GM18520 (cell line): ENCODE results near the gene PNMA3.
"Not testable (repeated sequence)": the region's sequence is repeated elsewhere in the genome, so short reads cannot be mapped to it uniquely, and the experiment has no call there.

Experiments used
- ATAC-seq: cut with Tn5 transposase; IDR thresholded peaks from one replicate; pipeline ENCODE4 v1.9.1; 2021; ENCODE audit not compliant: unreplicated experiment

Gene PNMA3, protein sequence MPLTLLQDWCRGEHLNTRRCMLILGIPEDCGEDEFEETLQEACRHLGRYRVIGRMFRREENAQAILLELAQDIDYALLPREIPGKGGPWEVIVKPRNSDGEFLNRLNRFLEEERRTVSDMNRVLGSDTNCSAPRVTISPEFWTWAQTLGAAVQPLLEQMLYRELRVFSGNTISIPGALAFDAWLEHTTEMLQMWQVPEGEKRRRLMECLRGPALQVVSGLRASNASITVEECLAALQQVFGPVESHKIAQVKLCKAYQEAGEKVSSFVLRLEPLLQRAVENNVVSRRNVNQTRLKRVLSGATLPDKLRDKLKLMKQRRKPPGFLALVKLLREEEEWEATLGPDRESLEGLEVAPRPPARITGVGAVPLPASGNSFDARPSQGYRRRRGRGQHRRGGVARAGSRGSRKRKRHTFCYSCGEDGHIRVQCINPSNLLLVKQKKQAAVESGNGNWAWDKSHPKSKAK

DNA sequence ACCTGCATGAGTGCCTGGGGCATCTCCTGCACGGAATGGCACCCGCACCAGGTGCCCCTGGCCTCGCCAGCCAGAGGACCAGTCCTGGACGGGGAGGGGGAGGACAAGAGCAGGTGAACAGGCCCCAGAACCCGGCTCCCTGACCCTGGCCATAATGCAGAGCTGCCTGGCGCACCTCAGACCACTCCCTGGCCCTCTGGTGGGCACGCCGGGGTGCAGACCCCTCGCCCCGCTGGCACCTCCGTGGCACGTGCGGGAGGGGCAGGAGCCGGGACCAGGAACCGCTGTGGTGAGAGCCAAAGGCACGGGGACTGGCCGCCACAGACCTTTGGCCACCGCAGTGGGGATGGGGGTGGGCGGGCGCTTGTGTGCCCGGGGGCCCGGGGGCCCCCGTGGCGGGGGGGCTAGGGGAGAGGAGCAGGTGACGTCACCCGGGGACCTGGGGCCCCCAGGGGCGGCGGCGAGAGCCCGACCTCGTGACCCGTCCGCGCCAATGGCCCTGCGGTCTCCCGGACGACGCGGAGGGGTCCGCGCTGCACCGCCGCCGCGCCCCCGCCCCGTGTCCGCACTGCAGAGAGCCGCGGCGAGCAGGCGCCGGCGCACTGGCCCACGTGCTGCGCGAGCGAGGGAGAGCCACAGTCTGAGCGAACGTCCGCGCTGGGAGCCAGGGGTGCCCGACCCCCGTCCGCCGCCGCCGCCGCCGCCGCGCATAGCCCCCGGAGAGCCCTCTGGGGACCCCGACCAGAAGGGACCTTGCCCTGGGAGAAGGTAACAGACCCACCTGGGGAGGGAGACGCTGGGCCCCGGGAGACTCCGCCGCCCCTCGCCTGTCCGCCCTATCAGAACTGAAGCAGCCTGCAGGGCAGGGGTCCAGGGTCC is at the start of gene PNMA3:
TSS of gene PNMA3 (plus strand) at position 600 of the 879 bp plus-strand sequence. CDS start 586 bp downstream, outside the sequence.
- no peak for ATAC-seq

DNA sequence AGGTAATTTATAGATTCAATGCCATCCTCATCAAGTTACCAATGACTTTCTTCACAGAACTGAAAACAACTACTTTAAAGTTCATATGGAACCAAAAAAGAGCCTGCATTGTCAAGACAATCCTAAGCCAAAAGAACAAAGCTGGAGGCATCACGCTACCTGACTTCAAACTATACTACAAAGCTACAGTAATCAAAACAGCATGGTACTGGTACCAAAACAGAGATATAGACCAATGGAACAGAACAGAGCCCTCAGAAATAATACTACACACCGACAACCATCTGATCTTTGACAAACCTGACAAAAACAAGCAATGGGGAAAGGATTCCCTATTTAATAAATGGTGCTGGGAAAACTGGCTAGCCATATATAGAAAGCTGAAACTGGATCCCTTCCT is 39.1 kb upstream of the PNMA3 start:
- ATAC-seq = not testable (repeated sequence)

DNA sequence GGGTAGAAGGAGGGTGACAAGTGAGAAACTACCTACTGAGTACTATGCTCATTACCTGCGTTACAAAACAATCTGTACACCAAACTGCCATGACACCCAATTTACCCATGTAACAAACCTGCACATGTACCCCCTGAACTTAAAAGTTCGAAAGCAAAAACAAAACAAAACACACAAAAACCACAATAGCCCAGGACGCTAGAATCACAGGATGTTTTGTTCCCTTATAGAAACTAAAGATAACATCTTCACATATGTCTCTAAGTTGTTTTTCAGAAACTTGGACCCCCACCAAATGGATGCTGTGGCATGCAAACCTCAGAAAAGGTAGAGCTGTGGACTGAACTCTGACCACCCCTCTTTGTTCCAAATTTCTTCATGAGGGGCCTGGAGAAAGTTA is 37.1 kb upstream of the PNMA3 start:
- ATAC-seq = no peak

DNA sequence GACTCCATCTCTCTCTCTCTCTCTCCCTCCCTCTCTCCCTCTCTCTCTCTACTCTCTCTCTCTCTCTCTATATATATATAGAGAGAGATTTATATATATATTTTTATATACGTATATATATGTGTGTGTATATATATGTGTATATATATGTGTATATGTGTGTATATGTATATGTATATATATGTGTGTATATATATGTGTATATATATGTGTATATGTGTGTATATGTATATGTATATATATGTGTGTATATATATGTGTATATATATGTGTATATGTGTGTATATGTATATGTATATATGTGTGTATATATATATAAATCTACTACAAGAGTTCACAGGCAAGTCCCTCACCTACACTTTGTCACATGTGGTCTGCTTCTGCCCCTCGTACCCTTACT is 29.8 kb upstream of the PNMA3 start:
- not testable (repeated sequence) for ATAC-seq

DNA sequence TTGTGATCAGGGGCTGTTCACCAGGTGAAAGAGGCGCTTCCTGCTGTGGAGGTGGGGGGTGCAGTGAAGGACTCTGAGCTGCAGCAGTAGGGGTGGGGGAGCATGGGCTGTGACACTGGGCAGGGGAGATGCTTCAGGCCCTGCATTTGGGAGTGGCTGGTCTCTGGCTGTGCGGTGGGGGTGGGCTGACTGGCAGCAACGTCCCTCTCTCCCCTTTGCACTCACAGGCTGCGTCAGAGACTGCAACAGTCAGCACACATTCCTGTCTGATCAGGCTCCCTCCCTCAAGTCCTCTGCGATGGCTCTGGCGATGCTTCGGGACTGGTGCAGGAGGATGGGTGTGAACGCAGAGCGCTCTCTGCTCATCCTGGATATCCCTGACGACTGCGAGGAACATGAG is 27.8 kb upstream of the PNMA3 start:
- not testable (repeated sequence) for ATAC-seq

DNA sequence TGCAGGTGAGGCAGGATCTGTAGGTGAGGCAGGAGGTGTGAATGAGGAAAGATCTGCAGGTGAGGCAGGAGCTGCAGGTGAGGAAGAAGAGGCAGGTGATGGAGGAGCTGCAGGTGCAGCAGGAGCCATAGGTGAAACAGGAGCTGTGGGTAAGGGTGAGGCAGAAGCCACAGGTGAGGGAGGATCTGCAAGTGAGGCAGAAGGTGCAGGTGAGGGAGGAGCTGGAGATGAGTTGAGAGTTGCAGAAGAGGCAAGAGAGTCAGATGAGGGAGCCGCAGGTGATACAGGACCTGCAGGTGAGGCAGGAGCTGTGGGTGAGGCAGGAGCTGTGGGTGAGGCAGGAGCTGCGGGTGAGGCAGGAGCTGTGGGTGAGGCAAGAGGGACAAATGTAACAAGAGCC is 27.1 kb upstream of the PNMA3 start:
- ATAC-seq = no peak

DNA sequence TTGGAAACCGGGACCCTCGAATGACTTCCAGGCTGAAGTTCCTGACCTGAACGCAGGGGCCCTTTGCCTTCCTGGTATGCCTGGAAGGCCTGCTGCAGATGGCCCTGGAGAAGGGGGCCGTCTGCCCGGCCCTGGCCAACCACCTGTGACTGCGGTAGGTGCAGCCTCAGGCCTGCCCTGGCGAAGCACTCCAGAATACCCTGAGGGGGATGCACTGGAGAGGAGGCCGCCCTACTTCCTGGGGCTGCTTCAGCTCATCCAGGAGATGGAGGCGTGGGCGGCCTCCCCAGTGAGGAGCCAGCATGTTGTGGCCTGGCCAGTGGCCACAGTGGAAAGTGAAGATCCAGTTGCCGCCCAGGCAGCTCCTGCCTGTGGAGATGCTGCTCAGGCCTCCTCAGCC is 26.4 kb upstream of the PNMA3 start:
- no peak for ATAC-seq

DNA sequence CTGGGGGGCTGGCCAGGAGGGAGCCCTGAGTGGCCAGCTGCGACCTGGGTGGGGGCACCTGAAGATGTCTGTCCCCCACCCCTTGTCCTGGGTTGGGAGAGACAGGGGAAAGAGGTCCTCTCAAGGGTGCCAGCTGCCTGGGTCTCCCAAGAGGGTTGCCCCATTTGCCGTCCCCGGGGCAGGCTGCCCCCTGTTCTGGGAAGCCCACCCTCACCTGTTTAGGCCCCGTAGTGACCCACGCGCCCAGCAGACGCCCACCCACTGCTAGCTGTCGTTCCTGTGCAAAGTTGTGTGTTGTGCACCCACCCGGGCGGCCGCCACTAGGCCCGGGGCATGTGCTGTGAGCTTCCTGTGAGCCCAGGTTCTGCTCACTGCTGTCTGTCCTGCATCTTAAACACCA is 25.5 kb upstream of the PNMA3 start:
- ATAC-seq = no peak

DNA sequence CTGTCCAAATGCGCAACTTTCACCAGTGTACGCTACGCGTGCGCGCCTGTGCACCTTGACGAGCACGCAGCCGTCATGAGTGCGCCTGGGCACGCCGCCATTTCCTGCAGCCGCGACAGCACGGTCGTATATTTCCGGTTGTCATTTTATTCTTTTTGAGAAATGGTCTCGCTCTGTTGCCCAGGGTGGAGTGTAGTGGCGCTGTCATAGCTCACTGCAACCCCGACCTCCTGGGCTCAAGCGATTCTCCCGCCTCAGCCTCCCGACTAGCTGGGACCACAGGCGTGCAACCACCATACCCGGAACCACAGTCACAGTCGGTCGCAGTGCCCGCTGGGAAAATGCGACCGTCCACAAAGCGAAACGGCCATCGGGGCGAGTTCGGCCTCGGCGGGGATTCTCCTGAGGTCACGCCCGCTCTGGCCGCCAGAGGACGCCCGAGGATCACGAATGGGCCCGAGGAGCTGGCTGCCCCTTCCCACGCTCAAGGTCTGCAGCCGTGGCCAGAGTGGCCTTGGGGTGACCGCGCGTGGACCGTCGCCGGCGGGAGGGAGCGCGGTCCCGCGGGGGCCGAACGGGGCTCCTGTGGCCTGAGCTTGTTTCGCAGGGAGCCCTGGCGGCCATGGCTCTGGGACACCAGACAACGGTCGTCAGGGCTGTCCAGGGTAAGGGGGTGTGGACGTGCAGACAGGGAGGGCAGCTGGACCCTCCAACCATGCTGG is 23.7 kb upstream of the PNMA3 start:
- peak; percentile 75 for ATAC-seq

DNA sequence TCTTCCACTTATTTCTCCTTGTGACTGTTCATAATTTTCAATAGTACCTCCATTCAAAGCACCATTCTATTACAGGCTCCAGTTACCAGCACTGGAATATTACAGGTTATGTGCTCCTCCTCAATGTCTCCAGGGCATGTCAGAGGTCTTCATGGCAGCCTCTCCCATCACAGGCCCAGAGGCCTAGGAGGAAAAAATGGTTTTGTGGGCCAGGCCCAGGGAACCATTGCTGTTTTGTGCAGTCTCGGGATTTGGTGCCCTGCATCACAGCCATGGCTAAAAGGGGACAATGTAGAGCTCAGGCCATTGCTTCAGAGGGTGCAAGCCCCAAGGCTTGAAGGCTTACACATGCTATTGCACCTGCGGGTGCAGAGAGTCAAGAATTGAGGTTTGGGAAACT is 7.2 kb upstream of the PNMA3 start:
- ATAC-seq = no peak

DNA sequence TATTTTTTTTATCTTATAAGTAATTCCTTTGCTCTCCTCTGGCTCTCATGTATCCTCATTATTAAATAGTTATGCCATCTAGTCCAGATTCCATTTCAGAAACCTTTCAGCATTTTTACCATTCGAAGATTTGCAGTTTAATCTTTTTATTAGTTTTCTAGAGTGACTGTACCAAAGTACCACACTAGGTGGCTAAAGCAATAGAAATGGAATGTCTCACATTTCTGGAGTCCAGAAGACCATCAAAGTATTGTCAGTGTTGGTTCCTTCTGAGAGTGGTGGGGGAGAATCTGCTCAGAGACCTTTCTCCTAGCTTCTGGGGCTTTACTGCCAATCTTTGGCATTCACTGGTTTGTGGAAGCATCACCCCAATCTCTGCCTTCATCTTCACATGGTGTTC is 3.7 kb upstream of the PNMA3 start:
- ATAC-seq = no peak

DNA sequence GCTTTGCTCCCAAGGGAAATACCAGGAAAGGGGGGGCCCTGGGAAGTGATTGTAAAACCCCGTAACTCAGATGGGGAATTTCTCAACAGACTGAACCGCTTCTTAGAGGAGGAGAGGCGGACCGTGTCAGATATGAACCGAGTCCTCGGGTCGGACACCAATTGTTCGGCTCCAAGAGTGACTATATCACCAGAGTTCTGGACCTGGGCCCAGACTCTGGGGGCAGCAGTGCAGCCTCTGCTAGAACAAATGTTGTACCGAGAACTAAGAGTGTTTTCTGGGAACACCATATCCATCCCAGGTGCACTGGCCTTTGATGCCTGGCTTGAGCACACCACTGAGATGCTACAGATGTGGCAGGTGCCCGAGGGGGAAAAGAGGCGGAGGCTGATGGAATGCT is 1.0 kb downstream of the PNMA3 start:
- no peak for ATAC-seq

DNA sequence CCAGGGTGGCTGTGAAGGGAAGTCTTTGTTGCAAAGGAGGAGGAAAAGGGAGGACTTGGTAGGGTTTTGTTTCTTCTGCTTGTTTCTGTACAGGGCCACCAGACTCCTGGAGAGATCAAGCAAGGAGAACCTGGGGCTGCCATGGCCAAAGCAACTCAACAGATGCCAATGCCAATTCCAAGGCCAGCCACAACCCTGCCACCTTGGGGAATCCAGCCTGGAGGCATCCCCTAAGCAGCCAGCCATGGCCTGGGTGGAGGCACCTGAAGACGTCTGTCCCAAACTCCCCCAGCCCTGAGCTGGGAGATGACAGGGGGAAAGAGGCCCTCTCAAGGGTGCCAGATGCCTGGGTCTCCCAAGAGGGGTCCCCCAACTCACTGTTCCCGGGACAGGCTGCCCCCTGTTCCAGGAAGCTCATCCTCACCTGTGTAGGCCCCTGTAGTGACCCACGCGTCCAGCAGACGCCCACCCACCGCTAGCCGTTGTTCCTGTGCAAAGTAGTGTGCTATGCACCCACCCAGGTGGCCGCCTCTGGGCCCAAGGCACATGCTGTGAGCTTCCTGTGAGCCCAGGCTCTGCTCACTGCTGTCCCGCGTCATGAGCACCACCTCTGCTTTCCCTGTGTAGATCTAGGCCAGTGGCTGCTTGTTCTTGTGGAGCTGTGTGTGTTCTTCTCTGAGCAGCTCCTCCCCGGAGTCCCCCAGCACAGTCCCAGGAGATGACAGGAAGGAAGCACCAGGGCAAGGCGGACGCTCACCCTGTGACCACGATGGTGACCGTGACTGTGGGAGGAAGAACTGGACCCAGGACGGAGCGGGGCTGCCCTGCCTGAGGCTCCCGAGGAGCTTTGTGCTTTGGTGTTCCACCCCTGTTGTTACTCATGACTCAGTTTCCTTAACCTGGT is 3.2 kb downstream of the PNMA3 start:
- ATAC-seq = no peak

DNA sequence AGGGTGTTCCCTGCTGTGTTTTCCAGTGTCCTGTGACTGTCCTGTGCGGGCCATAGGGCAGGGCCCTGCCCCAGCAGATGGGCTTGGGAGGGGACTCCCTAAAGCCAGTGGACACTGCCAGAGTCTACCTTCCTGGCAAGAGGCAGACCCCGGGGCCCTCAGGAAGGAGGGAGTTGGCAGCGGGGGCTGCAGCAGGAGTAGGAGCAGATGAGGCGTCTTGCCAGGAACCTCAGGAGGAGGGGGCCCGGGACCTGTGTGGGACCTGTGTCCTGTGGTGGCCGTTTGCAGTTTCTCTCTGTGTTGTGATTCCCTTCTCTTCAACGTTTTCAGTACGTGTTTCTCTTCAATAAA is 3.8 kb downstream of the PNMA3 start:
- no peak for ATAC-seq

DNA sequence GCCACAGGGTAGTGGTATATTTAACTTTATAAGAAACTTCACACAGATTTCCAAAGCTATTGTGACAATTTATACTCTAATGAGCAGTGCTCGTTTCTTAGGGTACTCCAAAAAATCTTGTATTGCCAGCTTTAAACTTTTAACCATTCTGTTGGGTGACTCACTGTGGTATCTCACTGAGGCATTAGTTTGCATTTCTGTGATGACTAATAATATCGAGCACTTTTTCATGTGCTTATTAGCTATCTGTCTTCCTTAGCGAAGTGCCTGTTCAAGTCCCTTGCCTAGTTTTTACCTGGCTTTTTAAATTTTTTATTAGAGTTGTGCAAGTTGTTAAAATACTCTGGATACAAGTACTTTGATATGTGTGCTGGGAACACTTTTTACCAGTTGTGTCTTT is 5.5 kb downstream of the PNMA3 start:
- no peak for ATAC-seq

DNA sequence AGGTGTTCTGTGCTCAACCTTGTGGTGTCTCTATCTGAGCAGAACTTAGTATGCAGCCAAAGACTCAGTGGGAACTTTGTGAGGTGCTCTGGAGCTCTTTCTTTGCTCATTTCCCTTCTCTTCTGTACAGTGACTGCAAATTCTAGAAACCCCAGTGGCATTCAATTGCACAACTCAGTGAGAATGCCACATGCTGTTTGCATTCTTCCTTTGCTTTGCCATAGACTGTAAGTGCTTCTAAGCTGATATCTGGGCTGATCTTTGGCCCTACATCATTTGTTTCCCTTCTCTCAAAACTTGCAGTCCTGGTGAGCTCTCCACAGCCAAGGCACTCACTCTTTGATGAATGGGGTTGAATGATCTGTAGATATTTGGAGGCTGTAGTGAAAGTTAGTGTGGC is 7.0 kb downstream of the PNMA3 start:
- ATAC-seq = no peak

DNA sequence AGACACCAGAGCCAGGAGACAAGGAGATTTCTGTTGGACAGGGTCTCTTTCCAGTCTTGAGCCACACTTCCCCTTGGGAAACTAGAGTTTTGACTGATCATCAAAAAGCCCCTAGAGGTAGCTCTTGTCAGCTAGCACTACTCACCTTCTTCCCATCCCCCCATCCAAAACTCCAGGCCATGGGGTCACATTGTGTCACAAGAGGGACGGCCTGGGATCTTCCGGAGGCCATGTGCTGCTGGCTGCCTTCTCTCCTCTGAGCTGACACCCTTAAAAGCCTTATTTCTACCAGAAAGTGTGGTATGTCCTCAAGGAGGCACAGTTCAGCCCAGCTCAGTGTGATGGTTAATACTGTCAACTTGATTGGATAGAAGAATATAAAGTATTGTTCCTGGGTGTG is 7.8 kb downstream of the PNMA3 start:
- no peak for ATAC-seq

DNA sequence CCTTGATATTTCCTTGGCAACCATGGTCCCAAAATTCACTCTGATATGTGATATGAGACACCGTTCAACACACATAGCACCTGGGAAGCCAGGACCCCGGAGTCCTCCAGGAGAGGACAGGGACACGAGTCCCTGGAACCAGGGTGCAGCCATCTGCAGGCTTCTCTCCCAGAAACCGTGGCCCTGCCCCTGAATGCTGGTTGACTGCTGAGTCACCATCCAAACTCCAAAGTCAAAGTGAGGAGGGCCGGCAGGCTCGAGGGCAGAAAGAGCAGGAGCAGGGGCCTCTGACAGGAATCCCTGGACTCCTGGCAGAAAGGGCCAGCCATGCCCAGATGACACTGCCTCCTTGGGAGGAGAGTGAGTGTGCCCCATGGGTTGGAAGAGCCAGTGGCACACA is 9.1 kb downstream of the PNMA3 start:
- ATAC-seq = no peak

DNA sequence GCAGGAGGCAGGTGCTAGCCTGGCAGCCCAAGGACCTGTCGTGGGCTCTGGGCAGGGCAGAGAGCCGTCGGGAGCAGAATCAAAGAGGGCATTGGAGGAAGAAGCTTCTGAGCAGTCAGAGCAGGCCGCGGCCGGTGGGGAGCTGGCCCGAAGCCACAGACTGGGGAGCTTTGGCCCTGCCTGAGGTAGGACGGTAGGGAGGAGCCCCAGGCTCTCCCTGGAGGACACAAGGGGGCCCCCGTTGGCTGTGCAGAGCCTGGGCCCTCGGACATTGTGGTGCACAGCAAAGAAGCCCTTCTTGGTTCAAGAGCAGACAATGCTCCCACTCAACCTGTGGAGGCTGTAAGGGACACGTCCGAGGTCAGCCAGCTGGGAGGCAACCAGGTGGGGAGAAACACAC is 10.1 kb downstream of the PNMA3 start:
- not testable (repeated sequence) for ATAC-seq

DNA sequence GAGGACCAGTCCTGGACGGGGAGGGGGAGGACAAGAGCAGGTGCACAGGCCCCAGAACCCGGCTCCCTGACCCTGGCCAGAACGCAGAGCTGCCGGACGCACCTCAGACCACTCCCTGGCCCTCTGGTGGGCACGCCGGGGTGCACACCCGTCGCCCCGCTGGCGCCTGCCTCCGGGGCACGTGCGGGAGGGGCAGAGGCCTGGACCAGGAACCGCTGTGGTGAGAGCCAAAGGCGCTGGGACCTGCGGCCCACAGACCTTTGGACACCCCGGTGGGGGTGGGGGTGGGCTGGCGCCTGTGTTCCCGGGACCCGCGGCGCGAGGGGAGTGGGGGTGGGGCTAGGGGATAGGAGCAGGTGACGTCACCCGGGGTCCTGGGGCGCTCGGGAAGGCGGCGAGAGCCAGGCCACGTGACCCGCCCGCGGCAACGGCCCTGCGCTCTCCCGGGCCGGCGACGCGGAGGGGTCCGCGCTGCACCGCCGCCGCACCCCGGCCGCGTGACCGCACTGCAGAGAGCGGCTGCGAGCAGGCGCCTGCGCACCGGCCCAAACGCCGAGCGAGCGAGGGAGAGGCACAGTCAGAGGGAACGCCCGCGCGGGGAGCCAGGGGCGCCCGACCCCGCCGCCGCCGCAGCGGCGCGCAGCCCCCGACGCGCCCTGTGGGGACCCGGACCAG is 15.8 kb downstream of the PNMA3 start, which contains the start of gene PNMA6A:
TSS of gene PNMA6A (plus strand) at position 546 of the 675 bp plus-strand sequence. CDS start 609 bp downstream, outside the sequence.
- ATAC-seq = not testable (repeated sequence)
